ENCODE measurements around the gene PRPF19. TPM values are rescaled to one million over a fixed set of nuclear protein-coding genes. Genes with fewer than 3 reads are reported as not detected.

PRPF19 gene
- total and polyA plus RNA-seq, 9 of the 15 experiments (the other 6 are each of a cell fraction or from before 2014, with no cell fraction given): 9.4 to 212 (median 73.2) TPM

DNA sequence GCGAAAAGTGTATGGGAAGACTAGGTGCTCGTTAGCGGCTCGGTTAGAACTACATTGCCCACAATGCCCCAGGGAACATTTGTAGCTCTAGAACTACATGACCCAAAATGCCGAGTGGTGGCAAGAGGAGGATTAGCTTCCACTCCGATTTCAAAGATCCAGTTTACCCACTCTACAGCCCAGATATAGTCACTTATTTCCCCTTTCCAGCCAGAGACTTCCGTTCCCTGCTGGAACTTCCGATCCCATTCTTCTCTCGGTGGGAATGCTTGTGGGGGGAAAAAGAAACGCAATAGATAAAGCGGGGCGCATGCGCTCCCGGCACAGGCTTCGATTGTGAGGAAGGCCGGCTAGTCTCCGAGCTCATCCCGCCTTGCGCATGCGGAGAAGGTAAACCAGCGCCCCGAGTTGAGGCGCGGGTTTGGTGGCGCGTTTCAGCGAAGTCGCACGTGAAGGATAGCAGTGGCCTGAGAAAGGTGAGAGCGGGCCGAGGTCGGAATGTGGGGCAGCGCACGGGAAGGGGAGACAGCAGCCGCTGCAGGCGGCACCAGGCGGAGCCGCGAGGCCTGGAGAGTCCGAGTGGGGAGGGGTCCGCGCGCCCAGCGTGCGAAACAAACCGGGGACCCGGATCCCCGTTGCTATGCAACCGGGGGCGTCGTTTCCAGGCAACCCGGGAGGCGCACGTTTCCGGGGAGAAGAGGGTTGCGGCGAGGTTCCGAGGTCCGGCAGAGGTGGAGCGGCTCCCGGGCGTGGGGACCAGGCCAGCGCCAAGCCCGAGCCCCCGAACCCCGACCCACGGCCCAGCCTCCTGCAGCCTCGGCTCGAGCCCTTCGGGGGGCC, 7.6 kb upstream of the PRPF19 start, which contains the start of gene TMEM109 (continued):
- TF ChIP-seq, protein P1, sequence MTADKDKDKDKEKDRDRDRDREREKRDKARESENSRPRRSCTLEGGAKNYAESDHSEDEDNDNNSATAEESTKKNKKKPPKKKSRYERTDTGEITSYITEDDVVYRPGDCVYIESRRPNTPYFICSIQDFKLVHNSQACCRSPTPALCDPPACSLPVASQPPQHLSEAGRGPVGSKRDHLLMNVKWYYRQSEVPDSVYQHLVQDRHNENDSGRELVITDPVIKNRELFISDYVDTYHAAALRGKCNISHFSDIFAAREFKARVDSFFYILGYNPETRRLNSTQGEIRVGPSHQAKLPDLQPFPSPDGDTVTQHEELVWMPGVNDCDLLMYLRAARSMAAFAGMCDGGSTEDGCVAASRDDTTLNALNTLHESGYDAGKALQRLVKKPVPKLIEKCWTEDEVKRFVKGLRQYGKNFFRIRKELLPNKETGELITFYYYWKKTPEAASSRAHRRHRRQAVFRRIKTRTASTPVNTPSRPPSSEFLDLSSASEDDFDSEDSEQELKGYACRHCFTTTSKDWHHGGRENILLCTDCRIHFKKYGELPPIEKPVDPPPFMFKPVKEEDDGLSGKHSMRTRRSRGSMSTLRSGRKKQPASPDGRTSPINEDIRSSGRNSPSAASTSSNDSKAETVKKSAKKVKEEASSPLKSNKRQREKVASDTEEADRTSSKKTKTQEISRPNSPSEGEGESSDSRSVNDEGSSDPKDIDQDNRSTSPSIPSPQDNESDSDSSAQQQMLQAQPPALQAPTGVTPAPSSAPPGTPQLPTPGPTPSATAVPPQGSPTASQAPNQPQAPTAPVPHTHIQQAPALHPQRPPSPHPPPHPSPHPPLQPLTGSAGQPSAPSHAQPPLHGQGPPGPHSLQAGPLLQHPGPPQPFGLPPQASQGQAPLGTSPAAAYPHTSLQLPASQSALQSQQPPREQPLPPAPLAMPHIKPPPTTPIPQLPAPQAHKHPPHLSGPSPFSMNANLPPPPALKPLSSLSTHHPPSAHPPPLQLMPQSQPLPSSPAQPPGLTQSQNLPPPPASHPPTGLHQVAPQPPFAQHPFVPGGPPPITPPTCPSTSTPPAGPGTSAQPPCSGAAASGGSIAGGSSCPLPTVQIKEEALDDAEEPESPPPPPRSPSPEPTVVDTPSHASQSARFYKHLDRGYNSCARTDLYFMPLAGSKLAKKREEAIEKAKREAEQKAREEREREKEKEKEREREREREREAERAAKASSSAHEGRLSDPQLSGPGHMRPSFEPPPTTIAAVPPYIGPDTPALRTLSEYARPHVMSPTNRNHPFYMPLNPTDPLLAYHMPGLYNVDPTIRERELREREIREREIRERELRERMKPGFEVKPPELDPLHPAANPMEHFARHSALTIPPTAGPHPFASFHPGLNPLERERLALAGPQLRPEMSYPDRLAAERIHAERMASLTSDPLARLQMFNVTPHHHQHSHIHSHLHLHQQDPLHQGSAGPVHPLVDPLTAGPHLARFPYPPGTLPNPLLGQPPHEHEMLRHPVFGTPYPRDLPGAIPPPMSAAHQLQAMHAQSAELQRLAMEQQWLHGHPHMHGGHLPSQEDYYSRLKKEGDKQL (CRISPR knock-in tag; IDR thresholded peaks at IDR 0.05; ENCODE audit: borderline replicate concordance): no peak
- TF ChIP-seq ZNF766 (CRISPR knock-in tag; conservative IDR thresholded peaks at IDR 0.05) (peak; percentile 77; the same call in 1 of the 2 replicates), MEF2D (tag; conservative IDR thresholded peaks at IDR 0.05; ENCODE audit: low read depth) (no peak), MEIS2 (IDR thresholded peaks at IDR 0.05; ENCODE audit: partially characterized antibody) (peak; percentile 88), MCM7 (IDR thresholded peaks at IDR 0.05) (no peak), HLTF (IDR thresholded peaks at IDR 0.05) (0 out of 2 replicates have a peak, but pooled peaks have one; percentile 22), FUS (optimal IDR thresholded peaks at IDR 0.05; ENCODE audit: low read depth, low read length) (no peak), ARNT (IDR thresholded peaks at IDR 0.05) (peak in 1 of 2 experiments; percentile 15; a peak in 1 of 4 replicates), ASH1L (IDR thresholded peaks at IDR 0.05; ENCODE audit: borderline replicate concordance, low read depth, partially characterized antibody) (peak; percentile 43), PREB (CRISPR knock-in tag; IDR thresholded peaks at IDR 0.05) (no peak), NFRKB (IDR thresholded peaks at IDR 0.05; ENCODE audit: low read depth) (0 out of 2 replicates have a peak, but pooled peaks have one; percentile 29), CHD2 (IDR thresholded peaks at IDR 0.05; ENCODE audit: low read depth, low read length) (no peak), KAT7 (CRISPR knock-in tag; IDR thresholded peaks at IDR 0.05; ENCODE audit: borderline replicate concordance) (peak; percentile 83; the same call in 1 of the 2 replicates), ZNF77 (CRISPR knock-in tag; IDR thresholded peaks at IDR 0.05) (no peak), KDM4B (IDR thresholded peaks at IDR 0.05; ENCODE audit: borderline replicate concordance in 2 of 2, low read depth in 1 of 2) (no peak)
- TF ChIP-seq, protein P2, sequence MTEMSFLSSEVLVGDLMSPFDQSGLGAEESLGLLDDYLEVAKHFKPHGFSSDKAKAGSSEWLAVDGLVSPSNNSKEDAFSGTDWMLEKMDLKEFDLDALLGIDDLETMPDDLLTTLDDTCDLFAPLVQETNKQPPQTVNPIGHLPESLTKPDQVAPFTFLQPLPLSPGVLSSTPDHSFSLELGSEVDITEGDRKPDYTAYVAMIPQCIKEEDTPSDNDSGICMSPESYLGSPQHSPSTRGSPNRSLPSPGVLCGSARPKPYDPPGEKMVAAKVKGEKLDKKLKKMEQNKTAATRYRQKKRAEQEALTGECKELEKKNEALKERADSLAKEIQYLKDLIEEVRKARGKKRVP (CRISPR knock-in tag; IDR thresholded peaks at IDR 0.05): peak; percentile 50
- TF ChIP-seq, protein P3, sequence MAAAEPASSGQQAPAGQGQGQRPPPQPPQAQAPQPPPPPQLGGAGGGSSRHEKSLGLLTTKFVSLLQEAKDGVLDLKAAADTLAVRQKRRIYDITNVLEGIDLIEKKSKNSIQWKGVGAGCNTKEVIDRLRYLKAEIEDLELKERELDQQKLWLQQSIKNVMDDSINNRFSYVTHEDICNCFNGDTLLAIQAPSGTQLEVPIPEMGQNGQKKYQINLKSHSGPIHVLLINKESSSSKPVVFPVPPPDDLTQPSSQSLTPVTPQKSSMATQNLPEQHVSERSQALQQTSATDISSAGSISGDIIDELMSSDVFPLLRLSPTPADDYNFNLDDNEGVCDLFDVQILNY (CRISPR knock-in tag; IDR thresholded peaks at IDR 0.05): 0 out of 2 replicates have a peak, but pooled peaks have one; percentile 39
